ENCODE data around the gene CARD14.

The CARD14 gene

DNA sequence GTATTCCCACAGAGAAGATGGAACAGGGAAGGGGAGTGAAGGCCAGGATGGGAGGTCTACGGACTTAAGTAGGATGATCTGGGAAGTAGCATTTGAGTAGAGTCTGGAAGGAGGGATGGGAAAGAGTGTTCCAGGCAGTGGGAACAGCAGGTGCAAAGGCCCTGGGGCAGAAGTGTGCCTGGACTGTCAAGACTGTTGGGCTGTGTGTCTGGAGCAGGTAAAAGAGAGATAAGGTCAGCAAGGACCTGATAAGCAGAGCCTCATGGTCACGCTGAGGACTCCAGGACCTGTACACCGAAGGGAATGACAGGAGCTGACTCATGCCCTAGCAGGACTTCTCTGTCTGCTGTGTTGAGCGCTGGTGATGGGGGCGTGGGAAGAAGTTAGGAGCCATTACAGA, 723 bp upstream of the CARD14 start:
- TF ChIP-seq, protein P1, sequence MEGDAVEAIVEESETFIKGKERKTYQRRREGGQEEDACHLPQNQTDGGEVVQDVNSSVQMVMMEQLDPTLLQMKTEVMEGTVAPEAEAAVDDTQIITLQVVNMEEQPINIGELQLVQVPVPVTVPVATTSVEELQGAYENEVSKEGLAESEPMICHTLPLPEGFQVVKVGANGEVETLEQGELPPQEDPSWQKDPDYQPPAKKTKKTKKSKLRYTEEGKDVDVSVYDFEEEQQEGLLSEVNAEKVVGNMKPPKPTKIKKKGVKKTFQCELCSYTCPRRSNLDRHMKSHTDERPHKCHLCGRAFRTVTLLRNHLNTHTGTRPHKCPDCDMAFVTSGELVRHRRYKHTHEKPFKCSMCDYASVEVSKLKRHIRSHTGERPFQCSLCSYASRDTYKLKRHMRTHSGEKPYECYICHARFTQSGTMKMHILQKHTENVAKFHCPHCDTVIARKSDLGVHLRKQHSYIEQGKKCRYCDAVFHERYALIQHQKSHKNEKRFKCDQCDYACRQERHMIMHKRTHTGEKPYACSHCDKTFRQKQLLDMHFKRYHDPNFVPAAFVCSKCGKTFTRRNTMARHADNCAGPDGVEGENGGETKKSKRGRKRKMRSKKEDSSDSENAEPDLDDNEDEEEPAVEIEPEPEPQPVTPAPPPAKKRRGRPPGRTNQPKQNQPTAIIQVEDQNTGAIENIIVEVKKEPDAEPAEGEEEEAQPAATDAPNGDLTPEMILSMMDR (IDR thresholded peaks at IDR 0.05) = no peak

DNA sequence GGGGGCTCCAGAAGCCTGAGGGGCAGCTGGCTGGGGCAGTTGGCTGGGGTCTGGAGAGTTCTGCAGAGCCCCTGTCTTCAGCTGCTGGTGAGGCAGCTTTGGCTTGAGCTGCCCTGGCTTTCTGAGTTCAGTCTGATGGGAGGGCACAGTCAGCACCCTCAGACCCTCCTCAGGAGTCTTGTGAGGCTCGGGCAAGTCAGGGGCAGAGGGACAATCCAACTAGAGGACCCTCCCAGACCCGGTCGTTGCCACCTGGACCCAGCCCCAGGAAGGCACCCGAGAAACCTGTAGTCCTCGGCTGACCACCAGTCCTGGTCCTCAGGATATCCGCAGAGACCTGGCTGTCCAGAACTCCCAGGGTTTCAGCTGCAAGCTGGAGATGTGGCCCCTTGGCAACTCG, 1.9 kb downstream of the CARD14 start:
- TF ChIP-seq, protein P1 (IDR thresholded peaks at IDR 0.05) = no peak

DNA sequence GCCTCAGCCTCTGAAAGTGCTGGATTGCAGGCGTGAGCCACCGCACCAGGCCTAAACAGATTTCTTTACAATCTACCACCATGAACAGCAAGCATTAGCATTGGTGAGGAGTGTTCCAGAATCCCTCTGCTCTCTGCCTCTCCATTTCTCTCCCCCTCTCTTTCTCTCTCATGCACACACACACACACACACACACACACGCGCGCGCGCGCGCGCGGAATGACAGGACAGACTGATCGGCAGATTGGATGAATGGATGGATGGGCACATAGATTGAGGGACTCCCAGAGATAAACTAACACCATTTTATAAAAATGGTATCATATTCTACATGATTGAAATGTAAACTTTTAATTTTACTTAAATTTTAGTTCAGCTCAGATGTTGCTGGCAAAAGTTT, 3.3 kb downstream of the CARD14 start:
- TF ChIP-seq, protein P1 (IDR thresholded peaks at IDR 0.05) = no peak

DNA sequence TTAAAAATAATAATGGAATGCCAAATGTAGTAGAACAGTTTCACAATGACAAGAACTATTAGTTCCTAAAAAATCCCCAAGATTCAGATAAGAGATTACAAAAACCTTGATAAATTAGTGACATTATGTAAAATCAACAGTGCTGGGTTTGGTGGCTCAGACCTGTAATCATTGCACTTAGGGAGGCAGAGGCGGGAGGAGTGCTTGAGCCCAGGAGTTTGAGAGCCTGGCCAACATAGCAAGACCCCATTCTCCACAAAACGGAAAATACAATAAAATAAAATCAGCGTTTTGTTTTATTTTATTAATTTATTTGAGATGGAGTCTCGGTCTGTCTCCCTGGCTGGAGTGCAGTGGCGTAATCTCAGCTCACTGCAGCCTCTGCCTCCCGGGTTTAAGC, 4.1 kb downstream of the CARD14 start:
- TF ChIP-seq, protein P1 (IDR thresholded peaks at IDR 0.05) = no peak

DNA sequence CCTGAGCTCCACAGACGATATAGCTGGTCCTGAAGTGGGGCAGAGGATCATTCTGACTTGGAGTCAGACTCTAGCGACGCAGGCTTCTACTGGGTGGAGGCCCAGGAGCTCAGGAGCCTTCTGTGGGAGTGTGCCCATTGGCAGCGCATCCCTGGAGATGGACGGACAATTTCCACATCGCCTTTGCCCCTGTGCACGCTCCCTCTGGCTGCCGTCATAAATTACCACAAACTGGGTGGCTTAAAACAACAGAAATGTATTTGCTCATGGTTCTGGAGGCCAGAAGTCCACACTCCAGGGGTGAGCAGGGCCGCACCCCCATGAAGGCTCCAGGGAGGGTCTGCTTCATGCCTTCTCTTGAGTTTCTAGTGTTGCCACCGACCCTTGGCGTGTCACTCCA, 6.9 kb downstream of the CARD14 start:
- TF ChIP-seq, protein P1 (IDR thresholded peaks at IDR 0.05) = no peak

DNA sequence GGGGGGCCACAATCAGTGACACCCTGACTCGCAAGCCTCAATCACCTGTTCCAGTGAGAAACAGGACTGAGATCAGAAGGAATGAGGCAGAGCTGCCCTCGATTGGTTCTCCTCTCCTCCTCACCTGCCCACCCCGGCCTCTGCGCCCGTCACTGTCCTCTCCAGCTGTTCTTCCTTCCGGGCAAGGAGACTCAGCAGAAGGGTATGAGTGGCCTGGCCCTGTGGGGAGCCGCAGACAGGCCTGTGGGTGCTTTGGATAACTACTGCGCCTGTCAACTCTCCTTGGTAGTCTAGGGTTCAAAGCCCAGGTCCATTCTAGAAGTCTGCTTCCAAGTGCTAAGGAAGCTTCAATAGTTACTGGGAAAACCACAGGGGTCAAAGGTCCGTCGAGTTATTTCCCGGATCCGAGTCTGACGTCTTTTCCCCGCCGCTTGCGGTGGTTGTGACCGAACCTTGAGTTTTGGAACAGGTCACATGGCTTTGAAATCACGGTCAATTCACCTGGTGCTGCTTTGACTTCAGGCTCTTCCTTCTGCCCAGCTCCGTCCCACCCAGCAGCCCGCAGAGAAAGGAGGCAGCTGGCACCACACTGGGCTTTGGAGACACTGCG, 8.3 kb downstream of the CARD14 start:
- TF ChIP-seq, protein P1 (IDR thresholded peaks at IDR 0.05) = no peak

DNA sequence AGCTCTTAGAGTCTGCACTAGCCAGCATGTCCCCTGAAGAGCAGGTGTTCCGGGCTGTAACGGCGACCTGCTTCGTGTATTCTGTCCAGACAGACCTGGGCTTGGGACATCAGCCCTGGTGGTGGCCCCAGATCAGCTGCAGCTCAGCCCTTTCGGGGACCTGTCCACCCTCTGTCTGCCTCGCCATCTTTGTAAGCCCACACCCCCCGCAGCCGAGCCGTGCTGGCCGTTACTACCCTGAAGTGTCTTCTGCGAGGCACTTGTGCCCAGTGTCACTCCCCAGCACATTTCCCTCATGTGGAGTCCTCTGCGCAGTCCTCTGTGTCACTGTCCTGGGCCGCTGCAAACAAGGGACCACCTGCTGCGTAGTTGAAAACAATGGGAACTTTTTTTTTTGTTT, 10.4 kb downstream of the CARD14 start:
- TF ChIP-seq, protein P1 (IDR thresholded peaks at IDR 0.05) = no peak

DNA sequence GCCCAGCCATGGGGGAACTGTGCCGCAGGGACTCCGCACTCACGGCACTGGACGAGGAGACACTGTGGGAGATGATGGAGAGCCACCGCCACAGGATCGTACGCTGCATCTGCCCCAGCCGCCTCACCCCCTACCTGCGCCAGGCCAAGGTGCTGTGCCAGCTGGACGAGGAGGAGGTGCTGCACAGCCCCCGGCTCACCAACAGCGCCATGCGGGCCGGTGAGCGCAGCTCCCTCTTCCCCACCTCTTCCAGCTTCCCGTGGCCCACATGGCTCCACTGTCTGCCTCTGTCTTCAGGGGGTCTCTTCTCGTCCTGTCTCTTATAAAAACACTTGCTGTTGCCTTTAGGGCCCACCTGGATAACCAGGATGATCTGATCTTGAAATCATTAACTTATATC, 11.6 kb downstream of the CARD14 start:
- TF ChIP-seq, protein P1 (IDR thresholded peaks at IDR 0.05) = no peak

All from LNCAP (cell line).